Cerebellar cortex (tissue), 1 donor: ENCODE results near the gene MAP3K10.

ENCODE experiments used
- DNase-seq: peaks from one replicate; pipeline ENCODE4 v3.0.0-alpha.2; 2015; ENCODE audit warnings: low spot score

MAP3K10 gene

DNA sequence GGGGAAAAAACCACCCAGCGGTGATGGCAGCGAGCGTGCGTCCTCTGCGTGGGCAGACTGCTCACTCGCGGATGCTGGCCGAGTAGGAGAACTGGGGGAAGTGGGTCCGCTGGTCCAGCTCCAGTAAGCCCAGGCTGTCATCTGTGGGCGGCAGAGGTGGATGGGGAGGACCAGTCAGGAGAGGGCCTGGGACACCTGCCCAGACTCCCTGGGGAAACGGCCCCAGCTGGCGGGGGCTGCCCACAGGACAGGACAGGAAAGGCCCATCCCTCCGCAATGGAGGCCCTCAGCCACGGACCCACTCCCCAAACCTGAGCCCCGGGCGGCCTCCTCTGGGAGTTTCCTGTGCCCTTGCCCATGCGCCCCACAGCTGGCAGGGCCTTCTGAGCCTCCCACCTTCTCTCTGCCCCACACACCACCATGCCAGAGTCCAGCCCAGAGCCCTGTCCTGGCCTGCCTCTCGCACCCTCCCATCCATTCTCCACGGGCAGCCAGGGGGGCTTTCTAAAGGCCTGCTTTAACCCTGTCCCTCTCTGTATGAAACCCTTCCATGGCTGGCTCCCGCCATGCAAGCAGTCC is 42.7 kb downstream of the MAP3K10 start:
- DNase-seq, result no peak

GRCh38 chr19:40234429-40235237 is 43.4 kb downstream of the MAP3K10 start:
- DNase-seq, result no peak

GRCh38 chr19:40235238-40236025 is 44.2 kb downstream of the MAP3K10 start:
- DNase-seq, result no peak

DNA sequence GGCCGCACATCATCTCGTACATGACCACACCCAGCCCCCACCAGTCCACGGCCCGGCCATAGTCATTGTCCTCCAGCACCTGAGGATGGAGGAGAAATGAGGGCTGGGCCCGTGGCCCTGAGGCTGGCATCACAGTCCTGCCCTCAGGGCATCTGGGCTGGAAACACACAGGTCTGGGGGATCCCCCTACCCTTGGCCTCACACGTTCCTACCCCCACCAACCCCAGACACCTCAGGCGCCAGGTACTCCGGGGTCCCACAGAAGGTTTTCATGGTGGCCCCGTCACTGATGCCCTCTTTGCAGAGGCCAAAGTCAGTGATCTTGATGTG is 44.8 kb downstream of the MAP3K10 start:
- no peak for DNase-seq

DNA sequence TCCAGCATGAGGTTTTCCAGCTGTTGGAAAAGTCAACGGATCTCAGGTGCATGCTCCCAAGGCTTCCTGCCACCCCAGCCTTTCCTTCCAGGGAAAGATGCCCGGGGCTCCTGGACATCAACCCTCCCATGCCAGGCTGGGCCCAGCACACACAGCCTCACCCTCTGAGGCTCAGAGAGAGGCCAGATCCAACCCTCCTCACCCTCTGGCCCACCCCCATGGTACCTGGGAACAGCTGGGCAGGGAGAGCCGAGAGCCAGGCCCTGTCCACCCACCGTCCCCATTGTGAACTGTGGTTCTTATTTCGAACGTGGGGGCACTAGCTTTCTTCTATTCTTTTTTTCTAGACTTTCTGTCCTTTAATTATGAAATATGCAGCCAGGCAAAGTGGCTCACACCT is 45.1 kb downstream of the MAP3K10 start:
- DNase-seq, result no peak

- no peak for DNase-seq
Observed at GRCh38 chr19:40237791-40238190, 46.6 kb downstream of the MAP3K10 start.

DNA sequence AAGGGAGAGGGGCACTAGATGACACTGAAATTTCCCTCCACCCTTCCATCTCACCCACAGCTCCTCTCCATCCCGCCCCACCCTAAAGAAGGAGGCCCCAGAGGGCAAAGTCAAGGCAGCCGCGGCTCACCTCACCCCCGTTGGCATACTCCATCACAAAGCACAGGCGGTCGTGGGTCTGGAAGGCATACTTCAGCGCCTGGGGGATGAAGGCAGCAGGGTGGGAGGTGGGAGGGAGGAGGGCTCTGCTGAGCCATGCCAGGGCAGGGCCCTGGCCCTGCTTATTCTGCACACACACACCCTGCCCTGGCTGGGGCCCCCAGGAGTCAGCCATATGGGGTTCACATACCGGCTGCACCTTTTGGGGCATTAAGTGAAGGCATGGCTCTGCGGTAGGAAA is 47.5 kb downstream of the MAP3K10 start:
- no peak for DNase-seq

GRCh38 chr19:40239415-40240226 is 48.4 kb downstream of the MAP3K10 start:
- DNase-seq, result no peak

- no peak for DNase-seq
Observed at GRCh38 chr19:40240332-40240731, 49.1 kb downstream of the MAP3K10 start.

- no peak for DNase-seq
Observed at GRCh38 chr19:40241125-40241808, 50.0 kb downstream of the MAP3K10 start.

DNA sequence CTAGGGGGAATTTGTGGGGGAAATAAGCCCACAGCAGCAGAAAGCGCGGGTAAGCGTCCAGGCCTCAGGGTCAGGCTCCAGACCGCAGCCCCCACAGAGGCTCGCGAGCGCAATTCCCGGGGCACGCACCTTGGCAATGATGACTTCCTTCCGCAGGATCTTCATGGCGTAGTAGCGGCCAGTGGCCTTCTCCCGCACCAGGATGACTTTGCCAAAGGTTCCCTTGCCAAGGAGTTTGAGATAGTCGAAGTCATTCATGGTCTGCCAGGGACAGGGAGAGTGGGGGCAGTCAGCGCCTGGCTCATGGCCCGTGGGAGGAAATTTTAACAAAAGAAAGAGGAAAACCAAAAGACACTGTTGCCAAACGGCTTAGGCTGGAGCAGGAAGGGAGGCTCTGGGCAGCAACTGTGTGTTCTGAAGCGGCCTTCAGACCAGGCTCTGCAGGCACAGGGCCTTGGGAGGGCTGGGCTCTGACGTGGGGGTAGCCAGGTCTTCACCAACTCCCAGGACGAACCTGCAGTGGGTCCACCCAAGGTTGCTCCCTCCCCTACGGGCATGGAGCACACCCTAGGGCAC is 50.7 kb downstream of the MAP3K10 start:
- DNase-seq, result peak; percentile 88

DNA sequence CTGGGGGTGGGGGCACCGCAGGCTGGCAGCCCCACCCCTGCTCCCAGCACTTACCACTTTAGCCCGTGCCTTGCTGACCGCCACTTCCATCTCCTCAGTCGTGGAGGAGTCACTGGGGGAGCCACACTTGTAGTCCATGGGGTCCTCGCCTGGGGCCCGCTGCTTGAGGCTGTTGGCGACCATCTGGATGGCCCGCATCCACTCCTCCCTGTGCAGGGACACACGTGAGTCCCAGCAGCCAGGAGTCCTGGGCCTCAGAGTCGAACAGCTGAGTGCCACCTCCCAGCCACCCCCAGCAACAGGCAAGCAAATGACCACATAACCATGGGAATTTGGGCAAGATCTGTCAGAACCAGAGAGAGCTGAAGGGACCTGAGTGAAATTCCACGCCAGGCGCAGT is 51.3 kb downstream of the MAP3K10 start:
- no peak for DNase-seq

DNA sequence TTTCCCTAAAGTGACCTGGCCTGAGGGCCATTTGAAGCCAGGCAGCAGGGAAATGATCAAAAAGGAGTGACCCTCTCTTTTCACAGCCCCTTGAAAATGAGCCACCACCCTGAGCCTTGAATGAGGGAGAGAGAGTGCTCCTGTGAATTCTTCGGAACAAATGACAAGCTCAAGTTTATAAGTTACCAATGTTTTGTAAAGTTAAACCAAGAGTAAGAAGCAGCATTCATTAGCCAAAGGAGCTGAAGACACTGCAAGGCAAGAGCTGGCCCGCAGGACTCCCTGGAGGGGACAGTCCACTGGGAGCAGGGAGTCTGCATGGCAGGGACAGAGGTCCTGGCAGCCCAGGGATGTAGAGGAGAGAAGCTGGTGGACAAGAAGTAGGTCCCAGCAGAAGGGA is 52.0 kb downstream of the MAP3K10 start:
- no peak for DNase-seq

DNA sequence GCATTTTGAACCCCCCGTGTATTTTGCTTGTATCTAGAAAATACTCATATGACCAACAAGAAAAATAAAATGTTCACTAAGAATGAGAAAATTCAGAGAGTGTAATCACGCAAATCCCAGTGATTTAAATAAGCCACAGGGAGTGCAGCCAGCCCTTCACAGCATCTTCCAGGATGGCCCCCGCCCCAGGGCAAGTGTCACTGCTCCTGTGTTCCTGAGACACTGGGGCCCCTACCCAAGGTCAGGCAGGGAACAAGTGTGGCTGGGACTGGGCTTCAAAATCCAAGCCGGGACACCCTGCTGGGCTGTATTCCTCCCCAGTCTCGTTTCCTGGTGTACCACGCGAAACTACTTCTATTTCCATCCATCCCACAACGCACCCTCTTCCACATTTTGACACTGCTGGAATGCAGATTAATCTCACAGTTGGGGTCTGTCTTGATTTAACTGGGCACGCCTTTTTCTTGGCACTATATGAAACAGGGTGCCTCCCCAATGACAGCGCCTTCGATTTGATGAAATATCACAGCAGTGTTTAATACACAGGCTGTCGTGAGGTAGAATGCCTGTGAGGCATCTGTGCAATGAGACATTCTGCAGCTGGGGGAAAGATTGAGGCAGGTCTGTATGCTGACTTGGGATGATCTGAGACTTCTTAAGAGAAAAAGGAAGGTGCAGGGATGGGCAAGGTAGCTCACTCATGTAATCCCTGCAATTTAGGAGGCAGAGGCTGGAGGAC is 53.5 kb downstream of the MAP3K10 start:
- DNase-seq, result no peak

GRCh38 chr19:40245506-40246128 is 54.4 kb downstream of the MAP3K10 start:
- DNase-seq, result no peak

DNA sequence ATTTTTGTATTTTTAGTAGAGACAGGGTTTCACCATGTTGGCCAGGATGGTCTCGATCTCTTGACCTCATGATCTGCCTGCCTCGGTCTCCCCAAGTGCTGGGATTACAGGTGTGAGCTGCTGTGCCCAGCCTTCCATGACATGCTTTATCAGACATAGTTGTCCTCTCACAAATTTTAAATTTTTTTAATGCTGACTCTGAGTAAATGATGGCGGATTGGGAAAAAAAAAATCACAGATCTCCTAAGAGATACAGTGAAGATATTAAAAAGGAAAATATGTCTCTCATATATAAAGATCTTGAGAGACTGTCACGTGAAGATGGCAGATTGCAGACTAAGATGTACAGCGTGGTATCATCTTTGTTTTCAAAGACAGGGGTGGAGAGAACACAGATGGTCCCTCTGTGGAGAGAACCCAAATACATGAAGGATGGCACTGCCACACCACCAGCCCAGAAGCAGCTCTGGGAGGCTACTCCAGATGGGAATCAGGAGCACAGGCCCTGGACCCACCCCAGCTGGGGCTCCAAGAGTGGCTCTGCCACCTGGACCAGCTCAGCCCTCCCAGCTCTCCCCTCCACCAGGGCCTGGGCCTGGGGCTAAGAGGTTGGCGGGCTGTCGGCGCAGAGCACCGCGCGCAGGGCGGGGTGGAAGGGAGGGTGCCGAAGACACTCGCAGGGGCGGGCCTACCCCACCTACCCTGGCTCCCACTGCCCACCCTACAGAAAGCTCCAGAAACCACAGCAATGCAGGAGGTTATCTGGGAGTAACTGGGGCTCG is 55.3 kb downstream of the MAP3K10 start:
- DNase-seq, result no peak

DNA sequence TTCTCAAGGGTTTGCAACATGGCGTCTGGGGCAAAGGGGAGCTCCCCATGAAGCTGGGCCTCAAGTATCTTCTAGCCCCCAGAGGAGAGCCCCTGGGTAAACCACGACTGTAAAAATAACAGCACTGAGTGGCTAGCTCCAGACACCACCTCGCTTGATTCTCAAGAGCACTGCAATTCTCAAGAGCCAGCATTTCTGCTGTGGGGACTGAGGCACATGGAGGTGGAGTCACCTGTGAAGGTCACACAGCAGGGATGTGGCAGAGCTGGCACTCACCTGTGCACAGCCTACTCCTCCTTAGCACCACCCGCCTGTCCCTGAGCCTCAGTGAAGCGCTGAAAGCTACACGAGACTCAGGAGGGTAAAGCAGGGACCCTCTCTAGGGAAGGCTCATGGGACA is 56.0 kb downstream of the MAP3K10 start:
- no peak for DNase-seq

DNA sequence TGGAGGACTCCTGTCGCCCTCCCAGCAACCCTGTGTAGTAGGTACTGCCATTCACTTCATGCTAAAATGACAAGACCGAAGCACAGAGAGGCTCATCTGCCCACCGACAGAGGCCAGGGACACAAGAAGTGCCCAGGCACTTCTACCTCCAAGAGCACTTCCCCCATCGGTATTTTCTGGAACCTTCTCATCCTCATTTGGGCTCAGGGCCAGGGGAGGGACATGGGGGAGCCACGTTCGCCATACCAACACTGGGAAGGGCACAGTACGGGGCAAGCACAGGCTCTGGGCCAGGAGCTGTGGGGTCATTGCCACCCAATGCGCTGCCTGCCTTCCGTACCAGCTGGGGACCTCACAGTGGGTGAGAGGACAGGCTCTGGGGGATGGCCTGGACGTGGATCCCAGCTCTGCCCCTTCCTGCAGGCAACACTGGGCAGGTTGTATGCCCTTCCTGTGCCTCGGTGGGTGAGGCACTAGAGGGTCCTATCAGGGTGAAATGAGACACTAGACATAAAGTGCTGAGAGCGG is 56.6 kb downstream of the MAP3K10 start:
- DNase-seq, result no peak

DNA sequence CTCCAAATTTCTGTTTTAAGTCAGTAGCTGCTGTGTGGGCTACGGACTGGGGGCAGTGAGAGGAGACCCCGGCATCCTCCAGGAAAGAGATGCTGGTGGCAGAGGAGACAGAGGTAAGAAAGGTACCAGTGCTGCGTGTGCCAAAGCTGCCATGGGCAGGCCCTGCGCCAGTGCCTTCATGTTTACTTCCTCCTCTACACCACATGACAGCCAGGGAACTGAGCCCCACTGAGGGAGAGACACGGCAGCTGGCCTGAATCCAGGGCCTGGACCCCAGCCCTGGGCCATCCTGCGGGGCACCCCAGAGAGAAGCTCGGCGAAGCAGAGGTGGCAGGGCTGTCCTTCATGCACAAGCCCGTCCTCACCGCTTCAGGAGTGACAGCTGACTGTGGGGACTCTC is 58.0 kb downstream of the MAP3K10 start:
- no peak for DNase-seq
